Spleen (tissue), 11 donors: ENCODE data around the gene C17orf107. TPM values are rescaled to one million over a fixed set of nuclear protein-coding genes. Genes with fewer than 3 reads are reported as not detected.
"Not testable (repeated sequence)": the region's sequence is repeated elsewhere in the genome, so short reads cannot be mapped to it uniquely, and the experiment has no call there.

Experiments
- DNase-seq: peaks from one replicate; pipeline ENCODE4 v3.0.0-alpha.2; 2020
- H3K27ac ChIP-seq, 8 donors: fragments of 200-600 bp; sonication (generic) in 7 of 8; 1 replicate in 4 of 8; 2 replicates in 4 of 8; pipeline versions ENCODE4 v1.5.0 to v1.8.0; 2016 to 2021; ENCODE audit warnings: inconsistent platforms in 4 of 8, mild to moderate bottlenecking in 4 of 8, moderate library complexity in 1 of 8
- H3K27me3 ChIP-seq, 7 donors: fragments of 200-600 bp; sonication (generic) in 6 of 7; replicated peaks in 1 of 7; 1 replicate in 4 of 7; 2 replicates in 3 of 7; pipeline versions ENCODE4 v1.5.0 to v1.8.0; 2016 to 2021; ENCODE audit warnings: inconsistent platforms in 3 of 7, mild to moderate bottlenecking in 1 of 7
- H3K36me3 ChIP-seq, 6 donors: fragments of 200-600 bp; sonication (generic) in 5 of 6; 1 replicate in 4 of 6; 2 replicates in 2 of 6; pipeline versions ENCODE4 v1.5.0 to v1.8.0; 2016 to 2021; ENCODE audit warnings: inconsistent platforms in 2 of 6
- H3K4me1 ChIP-seq, 6 donors: fragments of 200-600 bp; sonication (generic) in 5 of 6; 1 replicate in 3 of 6; 2 replicates in 3 of 6; pipeline versions ENCODE4 v1.5.0 to v1.8.0; 2016 to 2021; ENCODE audit warnings: inconsistent platforms in 3 of 6
- H3K4me3 ChIP-seq, 8 donors: fragments of 200-600 bp; sonication (generic) in 7 of 8; 1 replicate in 4 of 8; 2 replicates in 4 of 8; pipeline versions ENCODE4 v1.5.0 to v1.8.0; 2016 to 2021; ENCODE audit warnings: inconsistent platforms in 4 of 8, mild to moderate bottlenecking in 4 of 8, moderate library complexity in 2 of 8
- H3K9me3 ChIP-seq, 8 donors: fragments of 200-600 bp; sonication (generic) in 7 of 8; 1 replicate in 4 of 8; 2 replicates in 4 of 8; pipeline versions ENCODE4 v1.5.0 to v1.8.0; 2016 to 2021; ENCODE audit warnings: inconsistent platforms in 4 of 8
- CTCF ChIP-seq, 11 experiments: fragments of 200-600 bp in 7 of 11; fragments of 450-650 bp in 4 of 11; sonication (generic) in 4 of 11; IDR thresholded peaks in 8 of 11; conservative IDR thresholded peaks in 3 of 11; 1 replicate in 7 of 11; 2 replicates in 4 of 11; pipeline versions ENCODE4 v1.4.0 to v1.8.0; 2016 to 2021; ENCODE audit warnings: antibody characterized with exemption in 11 of 11, inconsistent platforms in 4 of 11, mild to moderate bottlenecking in 1 of 11
- POLR2A ChIP-seq, 3 donors: fragments of 450-650 bp; IDR thresholded peaks; one replicate each; pipeline ENCODE4 v1.5.1; 2017; ENCODE audit warnings: antibody characterized with exemption in 3 of 3, mild to moderate bottlenecking in 1 of 3
- POLR2AphosphoS5 ChIP-seq, 3 donors: sonication (generic); formaldehyde crosslinking; IDR thresholded peaks; one replicate each; pipeline ENCODE4 v1.5.1; 2017; ENCODE audit warnings: antibody characterized with exemption in 3 of 3
- WGBS, 5 donors: extraction: QIAGEN DNeasy Blood & Tissue Kit in 3 of 5; methylation state at CpG; one replicate each; pipeline versions ENCODE4 v1.1.5 to v1.1.7; 2013 to 2018; 5-methylcytosine and 5-hydroxymethylcytosine counted together
- intact Hi-C: fragments of 100-400 bp; cut with DNase I; formaldehyde crosslinking; loops from one replicate; pipeline ENCODE4 v1.15.0; 2023; ENCODE audit warnings: low total_unique reads
- polyA plus RNA-seq, 3 donors: library from polyadenylated mRNA; stranded (reverse); fragments of 200-250 nt; gene quantifications; one replicate each; pipeline ENCODE4 v1.2.1, GENCODE V29; 2013
- total RNA-seq, 7 donors: library from RNA; depleted of rRNA in 3 of 7; stranded (reverse); fragments of >200 nt in 3 of 7; fragmentation: NEBNext Ultra II Directional in 4 of 7; extraction: Animal tissue kit (Norgen Biotek cat#: 25700) in 4 of 7; gene quantifications; one replicate each; pipeline versions ENCODE4 v1.1.0 to v1.2.1, GENCODE V29; 2016 to 2021
- donor health status: healthy with polysubstance abuse.
- donor health status: DM: no; HTN: no; CAD: no; lungs with moderate emphysema.
- donor health status: DM: no; HTN: no; CAD: no.
- donor health status: Bipolar disorder and iron deficiency.
- donor health status: healthy.
- donor health status: DM: no; HTN: no; CAD: no.
- donor health status: DM: yes; HTN: yes; CAD: no.

The C17orf107 gene
- total and polyA plus RNA-seq, 10 donors, result 0.15 to 4.1 (median 2.2) TPM

DNA sequence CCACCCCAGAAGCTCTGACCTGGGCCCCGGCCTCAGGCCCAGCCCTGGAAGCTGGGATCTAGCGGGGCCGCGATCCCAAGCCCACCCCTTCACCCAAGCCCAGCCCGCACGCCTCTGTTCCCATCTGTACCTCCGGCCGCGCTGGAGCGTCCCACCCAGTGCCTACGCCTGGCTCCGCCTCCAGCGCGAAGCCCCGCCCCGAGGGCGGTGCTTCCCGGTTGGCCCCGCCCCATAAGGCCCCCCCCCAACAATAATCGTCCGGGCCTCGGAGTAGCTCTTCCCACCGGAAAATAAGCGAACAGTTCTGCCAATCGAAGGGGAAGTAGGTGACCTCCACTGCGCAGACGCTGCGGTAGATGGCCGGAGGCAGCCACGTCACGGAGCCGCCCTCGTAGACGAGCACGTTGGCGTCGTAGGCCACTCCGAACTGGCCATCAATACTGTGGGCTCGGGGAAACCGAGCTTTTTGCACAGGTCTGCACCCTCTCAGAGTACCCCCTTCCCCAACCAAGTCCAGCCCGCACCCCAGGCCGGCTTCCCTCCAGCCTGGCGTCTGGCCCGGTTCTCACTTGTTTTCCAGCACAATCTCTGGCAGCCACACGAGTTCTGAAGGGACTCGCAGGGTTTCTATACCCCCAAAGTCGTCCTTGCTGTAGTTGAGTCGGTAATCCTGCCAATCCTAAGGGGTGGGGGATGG lies 2.5 kb downstream of the C17orf107 start:
- H3K4me1 ChIP-seq, result peaks cover 34 to 60% (median 50%) of the 10 kb centered on the region in 6 donors
- intact Hi-C loops, result no loop called here
- WGBS, 5 donors, result 33 to 74% (median 41%) methylated on average over 27 to 48 of the region's 48 CpGs
- peak overlapping the region in 5 of 8 donors; percentile 45 to 81 (median 56) for H3K4me3 ChIP-seq
- DNase-seq, result peak; percentile 95
- no peaks in the 10 kb centered on the region for H3K9me3 ChIP-seq
- peak overlapping the region in 7 of 8 donors; percentile 51 to 79 (median 74) for H3K27ac ChIP-seq
- peaks cover 0 to 10% (median 4%) of the 10 kb centered on the region in 6 donors for H3K36me3 ChIP-seq
- peaks cover 0 to 43% (median 0%) of the 10 kb centered on the region in 7 donors for H3K27me3 ChIP-seq
- peak; percentile 17 to 77 (median 76) for TF ChIP-seq POLR2AphosphoS5 (IDR thresholded peaks at IDR 0.05)
- no peak for TF ChIP-seq CTCF (IDR thresholded peaks at IDR 0.05 in 8 of 11, conservative IDR thresholded peaks at IDR 0.05 in 3 of 11)
- TF ChIP-seq POLR2A (IDR thresholded peaks at IDR 0.05), result no peak

- intact Hi-C loops, result no loop called here
- TF ChIP-seq CTCF (IDR thresholded peaks at IDR 0.05 in 8 of 11, conservative IDR thresholded peaks at IDR 0.05 in 3 of 11) (no peak), POLR2AphosphoS5 (IDR thresholded peaks at IDR 0.05) (no peak), POLR2A (IDR thresholded peaks at IDR 0.05) (no peak)
- WGBS, 5 donors, result 57 to 78% (median 65%) methylated on average over 8 of the region's 8 CpGs
- Histone ChIP-seq H3K4me1 (peaks cover 34 to 60% (median 50%) of the 10 kb centered on the region in 6 donors), H3K27ac (peak overlapping the region in 7 of 8 donors; percentile 47 to 79 (median 74)), H3K27me3 (peaks cover 0 to 43% (median 0%) of the 10 kb centered on the region in 7 donors), H3K36me3 (peaks cover 0 to 3% (median 0%) of the 10 kb centered on the region in 6 donors), H3K9me3 (no peaks in the 10 kb centered on the region), H3K4me3 (peak overlapping the region in 1 of 8 donors; percentile 81)
- DNase-seq, result no peak
Observed at GRCh38 chr17:4902540-4902939, 3.2 kb downstream of the C17orf107 start.

GRCh38 chr17:4903051-4903818 lies 3.9 kb downstream of the C17orf107 start, which contains the start of gene CHRNE:
TSS of gene CHRNE (minus strand) at chr17:4903098. CDS start at chr17:4903063, 35 bp downstream.
- peak; percentile 82 for DNase-seq
- 7 to 10% (median 9%) methylated on average over 8 to 10 of the region's 10 CpGs for WGBS, 5 donors
- Histone ChIP-seq H3K4me1 (peaks cover 34 to 60% (median 51%) of the 10 kb centered on the region in 6 donors), H3K9me3 (no peaks in the 10 kb centered on the region), H3K27ac (peak within 1 kb of the TSS in 7 of 8 donors; percentile 47 to 79 (median 74)), H3K27me3 (peaks cover 0 to 43% (median 0%) of the 10 kb centered on the region in 7 donors), H3K36me3 (no peaks in the 10 kb centered on the region), H3K4me3 (peak within 1 kb of the TSS in 3 of 8 donors; percentile 56 to 81 (median 59))
- TF ChIP-seq CTCF (IDR thresholded peaks at IDR 0.05 in 8 of 11, conservative IDR thresholded peaks at IDR 0.05 in 3 of 11), result peak; percentile 64 to 92 (median 83)
- TF ChIP-seq POLR2A (IDR thresholded peaks at IDR 0.05), result no peak
- intact Hi-C loops, result no loop called here

- H3K27ac ChIP-seq, H3K9me3 ChIP-seq, H3K4me3 ChIP-seq, H3K27me3 ChIP-seq, H3K36me3 ChIP-seq, DNase-seq: not testable (repeated sequence)
- peaks cover 13 to 40% (median 29%) of the 10 kb centered on the region in 6 donors for H3K4me1 ChIP-seq
- intact Hi-C loops, result loop anchor here (5.0 kb wide), 2 partner anchors 81 to 156 kb away; partner anchors contain the start of gene CAMTA2
Observed at GRCh38 chr17:4906642-4907041, 7.3 kb downstream of the C17orf107 start.
